Progenitor cell of endocrine pancreas (in vitro differentiated cells): Measurements from ENCODE around the gene SH3PXD2A. TPM values are rescaled to one million over a fixed set of nuclear protein-coding genes. Genes with fewer than 3 reads are reported as not detected.

Source experiments
- DNase-seq: peaks from one replicate; pipeline ENCODE4 v3.0.0; 2021; ENCODE audit warnings: low spot score; ENCODE audit not compliant: unreplicated experiment
- H3K27ac Mint-ChIP-seq: 2 replicates; pipeline ENCODE4 v1.8.0; 2021; ENCODE audit warnings: mild to moderate bottlenecking, moderate library complexity, mixed read lengths
- H3K27me3 Mint-ChIP-seq: 2 replicates; pipeline ENCODE4 v1.8.0; 2021; ENCODE audit warnings: mixed read lengths
- H3K36me3 Mint-ChIP-seq: 2 replicates; pipeline ENCODE4 v1.8.0; 2022; ENCODE audit warnings: mixed read lengths; ENCODE audit not compliant: insufficient read depth
- H3K4me1 Mint-ChIP-seq: 2 replicates; pipeline ENCODE4 v1.8.0; 2021; ENCODE audit warnings: low read depth, mixed read lengths
- H3K4me3 Mint-ChIP-seq: 2 replicates; pipeline ENCODE4 v1.8.0; 2021; ENCODE audit warnings: low read depth, mild to moderate bottlenecking, moderate library complexity, mixed read lengths
- H3K9me3 Mint-ChIP-seq: 2 replicates; pipeline ENCODE4 v1.8.0; 2021; ENCODE audit warnings: low read depth, mixed read lengths
- total RNA-seq: library from RNA; stranded (reverse); gene quantifications from 2 replicates; pipeline ENCODE4 v1.2.1, GENCODE V29; 2021
- TF ChIP-seq, protein P1 (sequence below): fragments of 200-600 bp; sonication (generic); IDR thresholded peaks from one replicate; pipeline ENCODE4 v1.5.0; 2021; ENCODE audit warnings: antibody characterized with exemption, mild to moderate bottlenecking; ENCODE audit not compliant: unreplicated experiment

Gene SH3PXD2A
- total RNA-seq, 1 donor from 2014 or later = 28.0 TPM

DNA sequence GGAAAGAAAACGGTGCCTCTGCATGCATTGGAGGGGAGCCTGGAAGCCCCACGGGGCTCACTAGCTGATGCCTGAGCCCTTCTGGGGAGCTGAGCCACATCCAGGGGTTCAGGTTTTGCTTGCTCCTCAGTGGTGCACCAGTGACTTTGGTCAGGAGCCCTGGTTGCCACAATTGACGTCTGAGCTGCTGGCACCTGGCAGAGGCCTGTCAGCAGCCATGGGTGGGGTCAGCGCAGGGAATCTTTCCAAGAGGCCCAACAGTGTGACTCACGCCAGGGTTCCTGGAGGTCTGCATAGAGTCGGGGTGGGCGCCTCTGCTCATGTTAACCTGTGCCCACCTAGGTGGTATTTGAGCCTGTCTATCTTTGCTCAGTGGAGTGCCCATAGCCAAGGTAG, 223.1 kb downstream of the SH3PXD2A start:
- TF ChIP-seq, protein P1, sequence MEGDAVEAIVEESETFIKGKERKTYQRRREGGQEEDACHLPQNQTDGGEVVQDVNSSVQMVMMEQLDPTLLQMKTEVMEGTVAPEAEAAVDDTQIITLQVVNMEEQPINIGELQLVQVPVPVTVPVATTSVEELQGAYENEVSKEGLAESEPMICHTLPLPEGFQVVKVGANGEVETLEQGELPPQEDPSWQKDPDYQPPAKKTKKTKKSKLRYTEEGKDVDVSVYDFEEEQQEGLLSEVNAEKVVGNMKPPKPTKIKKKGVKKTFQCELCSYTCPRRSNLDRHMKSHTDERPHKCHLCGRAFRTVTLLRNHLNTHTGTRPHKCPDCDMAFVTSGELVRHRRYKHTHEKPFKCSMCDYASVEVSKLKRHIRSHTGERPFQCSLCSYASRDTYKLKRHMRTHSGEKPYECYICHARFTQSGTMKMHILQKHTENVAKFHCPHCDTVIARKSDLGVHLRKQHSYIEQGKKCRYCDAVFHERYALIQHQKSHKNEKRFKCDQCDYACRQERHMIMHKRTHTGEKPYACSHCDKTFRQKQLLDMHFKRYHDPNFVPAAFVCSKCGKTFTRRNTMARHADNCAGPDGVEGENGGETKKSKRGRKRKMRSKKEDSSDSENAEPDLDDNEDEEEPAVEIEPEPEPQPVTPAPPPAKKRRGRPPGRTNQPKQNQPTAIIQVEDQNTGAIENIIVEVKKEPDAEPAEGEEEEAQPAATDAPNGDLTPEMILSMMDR = no peak
- Mint-ChIP-seq H3K4me3 (no peak overlapping the region), H3K27me3 (no peaks in the 10 kb centered on the region), H3K4me1 (peaks cover 3% of the 10 kb centered on the region), H3K9me3 (no peaks in the 10 kb centered on the region), H3K36me3 (peaks cover 8% of the 10 kb centered on the region), H3K27ac (no peak overlapping the region)
- no peak for DNase-seq

DNA sequence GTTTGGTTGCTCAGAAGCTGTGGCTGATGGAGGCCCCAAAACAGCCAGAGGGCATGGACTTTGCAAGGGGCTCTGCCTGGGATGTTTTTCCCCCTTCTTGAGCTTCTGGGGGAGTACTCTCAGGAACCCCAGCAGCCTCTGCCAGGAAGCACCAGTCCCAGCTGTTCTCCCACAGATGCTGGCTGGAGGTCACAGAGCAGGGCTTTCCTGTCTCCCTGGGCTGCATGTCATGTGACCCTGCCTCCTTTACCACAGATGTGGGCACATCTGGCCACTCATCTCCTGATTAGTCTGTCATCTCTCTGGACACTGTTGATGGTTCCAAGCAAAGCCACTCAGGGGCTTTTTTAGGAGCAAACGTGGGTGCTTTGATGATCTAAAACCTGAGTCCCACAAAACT, 225.2 kb downstream of the SH3PXD2A start:
- peaks cover 12% of the 10 kb centered on the region for H3K36me3 Mint-ChIP-seq
- H3K4me3 Mint-ChIP-seq = no peak overlapping the region
- H3K9me3 Mint-ChIP-seq = no peaks in the 10 kb centered on the region
- H3K27ac Mint-ChIP-seq = no peak overlapping the region
- no peaks in the 10 kb centered on the region for H3K4me1 Mint-ChIP-seq
- H3K27me3 Mint-ChIP-seq = no peaks in the 10 kb centered on the region
- no peak for DNase-seq
- TF ChIP-seq, protein P1 = no peak

DNA sequence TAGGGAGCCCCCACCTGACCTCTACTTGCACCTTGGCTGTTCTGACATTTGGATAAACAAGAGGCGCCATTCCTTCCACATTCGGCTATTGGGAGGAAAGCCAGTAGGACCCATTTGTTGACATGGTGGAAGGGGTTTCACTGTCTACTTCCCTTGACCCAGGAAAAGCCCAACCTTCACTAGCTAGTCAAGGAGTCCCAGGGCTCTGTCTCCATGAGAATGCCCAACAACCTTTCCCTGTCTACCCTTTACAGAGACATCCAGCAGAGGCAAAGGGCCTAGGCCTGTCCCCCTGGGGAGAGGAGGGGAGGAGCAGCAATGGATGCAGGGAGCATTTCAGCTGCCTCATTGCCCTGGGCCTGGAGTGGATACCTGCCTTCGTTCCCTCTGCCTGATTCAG, 225.8 kb downstream of the SH3PXD2A start:
- peaks cover 12% of the 10 kb centered on the region for H3K36me3 Mint-ChIP-seq
- no peaks in the 10 kb centered on the region for H3K27me3 Mint-ChIP-seq
- TF ChIP-seq, protein P1 = no peak
- no peak overlapping the region for H3K27ac Mint-ChIP-seq
- no peaks in the 10 kb centered on the region for H3K4me1 Mint-ChIP-seq
- H3K9me3 Mint-ChIP-seq = no peaks in the 10 kb centered on the region
- no peak for DNase-seq
- H3K4me3 Mint-ChIP-seq = no peak overlapping the region

DNA sequence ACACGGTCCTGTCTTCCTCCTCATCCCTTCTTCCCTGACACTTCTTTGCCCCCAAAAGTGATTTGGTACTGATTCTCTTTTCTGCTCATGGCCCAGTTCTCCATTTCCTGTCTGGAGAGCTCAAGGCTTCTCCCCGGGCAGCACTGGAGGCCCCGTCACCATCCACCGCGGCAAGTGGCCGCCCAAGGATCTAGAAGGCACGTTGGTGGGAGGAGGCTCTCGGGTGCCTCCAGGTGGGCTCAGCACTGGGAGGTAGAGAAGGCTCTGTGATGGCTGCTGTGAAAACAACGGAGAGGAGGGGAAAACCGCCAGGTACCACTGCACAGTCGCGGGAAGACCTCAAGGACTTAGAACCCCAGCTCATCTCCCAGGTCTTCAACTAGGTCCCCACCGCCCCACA, 227.5 kb downstream of the SH3PXD2A start:
- H3K4me1 Mint-ChIP-seq = no peaks in the 10 kb centered on the region
- DNase-seq = no peak
- no peaks in the 10 kb centered on the region for H3K9me3 Mint-ChIP-seq
- no peak overlapping the region for H3K4me3 Mint-ChIP-seq
- no peak overlapping the region for H3K27ac Mint-ChIP-seq
- TF ChIP-seq, protein P1 = no peak
- H3K27me3 Mint-ChIP-seq = no peaks in the 10 kb centered on the region
- peaks cover 11% of the 10 kb centered on the region for H3K36me3 Mint-ChIP-seq

DNA sequence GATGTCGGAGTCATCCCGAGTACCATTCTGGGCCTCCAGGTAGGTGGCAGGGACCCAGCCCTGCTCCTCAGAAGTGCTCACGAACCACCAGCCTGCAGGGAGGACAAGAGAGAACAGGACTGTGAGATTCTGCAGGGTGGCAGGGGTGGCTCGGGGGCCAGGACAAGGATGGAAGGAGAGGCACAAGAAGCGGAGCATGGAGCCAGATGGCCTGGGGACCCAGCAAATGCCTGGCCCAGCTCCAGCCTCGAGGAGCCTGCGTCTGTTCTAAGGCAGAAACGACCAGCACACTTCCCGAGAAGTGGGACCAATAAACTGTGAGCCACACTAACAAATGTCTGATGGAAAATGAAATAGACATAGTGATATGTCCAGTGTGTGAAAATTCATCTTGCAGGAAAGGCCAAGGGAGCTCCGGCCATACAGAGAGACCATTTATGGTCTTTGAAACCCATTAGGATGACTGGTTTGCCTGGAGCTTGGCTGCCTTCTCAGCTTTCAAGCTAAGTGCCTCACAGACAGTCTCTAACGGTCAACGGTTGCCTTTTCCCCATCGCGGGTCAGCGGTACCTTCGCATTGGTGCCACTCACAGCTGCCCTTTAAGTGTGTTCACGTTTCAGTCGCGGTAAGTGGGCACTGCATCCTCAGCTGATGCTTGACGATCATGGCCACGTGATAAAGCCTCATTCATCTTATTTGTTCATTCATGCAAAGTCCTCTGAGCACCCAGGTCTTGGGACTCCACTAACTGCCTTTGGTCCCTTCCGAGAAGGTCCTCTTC, 228.1 kb downstream of the SH3PXD2A start:
- Mint-ChIP-seq H3K9me3 (no peaks in the 10 kb centered on the region), H3K27ac (no peak overlapping the region)

More for the DNA sequence above, 228.1 kb downstream of the SH3PXD2A start:
- no peaks in the 10 kb centered on the region for H3K4me1 Mint-ChIP-seq
- H3K36me3 Mint-ChIP-seq = peaks cover 10% of the 10 kb centered on the region
- TF ChIP-seq, protein P1 = no peak
- no peak overlapping the region for H3K4me3 Mint-ChIP-seq
- DNase-seq = no peak
- H3K27me3 Mint-ChIP-seq = no peaks in the 10 kb centered on the region
